Measurements from ENCODE around the gene IMMP2L.

DNA sequence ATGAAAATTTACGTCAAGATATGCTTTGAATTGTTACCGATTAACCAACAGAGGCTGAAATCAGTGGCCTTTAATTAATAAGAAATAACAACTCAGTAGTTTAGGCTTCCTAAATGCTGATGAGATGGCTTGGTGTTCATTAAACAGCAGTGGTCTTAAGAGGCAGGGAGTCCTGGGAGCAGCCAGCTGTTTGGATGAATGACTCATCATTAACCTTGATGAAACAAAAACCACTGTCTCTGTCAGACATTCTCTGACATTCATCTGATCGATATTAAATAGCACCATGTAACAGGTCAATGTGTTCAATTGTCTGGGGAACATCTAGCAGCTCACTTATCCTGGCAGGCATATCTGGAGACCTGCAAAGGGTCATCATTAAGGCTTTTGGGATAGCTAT, 705.6 kb downstream of the IMMP2L start:
- TF ChIP-seq, protein P1, sequence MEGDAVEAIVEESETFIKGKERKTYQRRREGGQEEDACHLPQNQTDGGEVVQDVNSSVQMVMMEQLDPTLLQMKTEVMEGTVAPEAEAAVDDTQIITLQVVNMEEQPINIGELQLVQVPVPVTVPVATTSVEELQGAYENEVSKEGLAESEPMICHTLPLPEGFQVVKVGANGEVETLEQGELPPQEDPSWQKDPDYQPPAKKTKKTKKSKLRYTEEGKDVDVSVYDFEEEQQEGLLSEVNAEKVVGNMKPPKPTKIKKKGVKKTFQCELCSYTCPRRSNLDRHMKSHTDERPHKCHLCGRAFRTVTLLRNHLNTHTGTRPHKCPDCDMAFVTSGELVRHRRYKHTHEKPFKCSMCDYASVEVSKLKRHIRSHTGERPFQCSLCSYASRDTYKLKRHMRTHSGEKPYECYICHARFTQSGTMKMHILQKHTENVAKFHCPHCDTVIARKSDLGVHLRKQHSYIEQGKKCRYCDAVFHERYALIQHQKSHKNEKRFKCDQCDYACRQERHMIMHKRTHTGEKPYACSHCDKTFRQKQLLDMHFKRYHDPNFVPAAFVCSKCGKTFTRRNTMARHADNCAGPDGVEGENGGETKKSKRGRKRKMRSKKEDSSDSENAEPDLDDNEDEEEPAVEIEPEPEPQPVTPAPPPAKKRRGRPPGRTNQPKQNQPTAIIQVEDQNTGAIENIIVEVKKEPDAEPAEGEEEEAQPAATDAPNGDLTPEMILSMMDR (IDR thresholded peaks at IDR 0.05) = no peak
- no peak for TF ChIP-seq EP300 (IDR thresholded peaks at IDR 0.05)
